ENCODE data around the gene SLC6A19. TPM values are rescaled to one million over a fixed set of nuclear protein-coding genes. Genes with fewer than 3 reads are reported as not detected.

Gene SLC6A19
- total RNA-seq, 2 donors from 2014 or later, result 0.09 to 0.15 TPM

GRCh38 chr5:1217596-1218206, 16.3 kb downstream of the SLC6A19 start:
- H3K9me3 ChIP-seq (ENCODE audit: control insufficient read depth, low read length), result no peaks in the 10 kb centered on the region
- H3K36me3 Mint-ChIP-seq (ENCODE audit: low read depth), result no peaks in the 10 kb centered on the region
- WGBS, 2 experiments (ENCODE audit: insufficient coverage in 1 of 2, insufficient read length in 1 of 2), result 81 to 84% methylated on average over 23 to 24 of the region's 24 CpGs
- no peak overlapping the region for H3K27ac ChIP-seq (ENCODE audit: low read depth, low read length)
- H3K27ac Mint-ChIP-seq, result no peak overlapping the region
- no peaks in the 10 kb centered on the region for H3K4me1 ChIP-seq (ENCODE audit: control insufficient read depth, insufficient read depth, low read length)
- H3K36me3 ChIP-seq (ENCODE audit: control insufficient read depth, insufficient read depth, low read length), result no peaks in the 10 kb centered on the region
- no peak overlapping the region for H3K4me3 Mint-ChIP-seq
- no peak for TF ChIP-seq CTCF (conservative IDR thresholded peaks at IDR 0.05)
- DNase-seq, result peak; percentile 73
- H3K27me3 ChIP-seq (ENCODE audit: control insufficient read depth, insufficient read depth, low read length, poor library complexity, severe bottlenecking), result no peaks in the 10 kb centered on the region
- H3K27me3 Mint-ChIP-seq (ENCODE audit: insufficient read depth), result no peaks in the 10 kb centered on the region
- no peaks in the 10 kb centered on the region for H3K4me1 Mint-ChIP-seq
- H3K9ac ChIP-seq (ENCODE audit: extremely low read depth, low read length, poor library complexity, severe bottlenecking), result no peak overlapping the region
- peaks cover 5% of the 10 kb centered on the region for H3K9me3 Mint-ChIP-seq
- H3K4me3 ChIP-seq (ENCODE audit: low read length), result no peak overlapping the region

GRCh38 chr5:1218351-1219080, 17.1 kb downstream of the SLC6A19 start:
- H3K4me3 ChIP-seq (ENCODE audit: low read length), result no peak overlapping the region
- no peak for DNase-seq
- H3K27ac ChIP-seq (ENCODE audit: low read depth, low read length), result no peak overlapping the region
- no peaks in the 10 kb centered on the region for H3K27me3 Mint-ChIP-seq (ENCODE audit: insufficient read depth)
- H3K4me1 Mint-ChIP-seq, result no peaks in the 10 kb centered on the region
- 92% methylated on average over 30 to 38 of the region's 38 CpGs for WGBS, 2 experiments (ENCODE audit: insufficient coverage in 1 of 2, insufficient read length in 1 of 2)
- peaks cover 5% of the 10 kb centered on the region for H3K9me3 Mint-ChIP-seq
- no peak overlapping the region for H3K4me3 Mint-ChIP-seq
- no peaks in the 10 kb centered on the region for H3K36me3 ChIP-seq (ENCODE audit: control insufficient read depth, insufficient read depth, low read length)
- TF ChIP-seq CTCF (conservative IDR thresholded peaks at IDR 0.05), result no peak
- no peaks in the 10 kb centered on the region for H3K36me3 Mint-ChIP-seq (ENCODE audit: low read depth)
- H3K9ac ChIP-seq (ENCODE audit: extremely low read depth, low read length, poor library complexity, severe bottlenecking), result no peak overlapping the region
- H3K4me1 ChIP-seq (ENCODE audit: control insufficient read depth, insufficient read depth, low read length), result no peaks in the 10 kb centered on the region
- no peaks in the 10 kb centered on the region for H3K9me3 ChIP-seq (ENCODE audit: control insufficient read depth, low read length)
- H3K27me3 ChIP-seq (ENCODE audit: control insufficient read depth, insufficient read depth, low read length, poor library complexity, severe bottlenecking), result no peaks in the 10 kb centered on the region
- no peak overlapping the region for H3K27ac Mint-ChIP-seq

GRCh38 chr5:1219098-1219767, 17.8 kb downstream of the SLC6A19 start:
- Mint-ChIP-seq H3K4me3 (no peak overlapping the region), H3K4me1 (no peaks in the 10 kb centered on the region), H3K9me3 (peaks cover 5% of the 10 kb centered on the region), H3K27ac (no peak overlapping the region), H3K36me3 (ENCODE audit: low read depth) (no peaks in the 10 kb centered on the region), H3K27me3 (ENCODE audit: insufficient read depth) (no peaks in the 10 kb centered on the region)
- TF ChIP-seq CTCF (conservative IDR thresholded peaks at IDR 0.05), result no peak
- WGBS, 2 experiments (ENCODE audit: insufficient coverage in 1 of 2, insufficient read length in 1 of 2), result 87 to 93% methylated on average over 20 to 38 of the region's 38 CpGs
- Histone ChIP-seq H3K4me3 (ENCODE audit: low read length) (no peak overlapping the region), H3K36me3 (ENCODE audit: control insufficient read depth, insufficient read depth, low read length) (no peaks in the 10 kb centered on the region), H3K9me3 (ENCODE audit: control insufficient read depth, low read length) (no peaks in the 10 kb centered on the region), H3K4me1 (ENCODE audit: control insufficient read depth, insufficient read depth, low read length) (no peaks in the 10 kb centered on the region), H3K27ac (ENCODE audit: low read depth, low read length) (no peak overlapping the region), H3K9ac (ENCODE audit: extremely low read depth, low read length, poor library complexity, severe bottlenecking) (no peak overlapping the region), H3K27me3 (ENCODE audit: control insufficient read depth, insufficient read depth, low read length, poor library complexity, severe bottlenecking) (no peaks in the 10 kb centered on the region)
- no peak for DNase-seq

All from endodermal cell (in vitro differentiated cells).